ENCODE measurements around the gene TMEM179.
"Not testable (repeated sequence)": the region's sequence is repeated elsewhere in the genome, so short reads cannot be mapped to it uniquely, and the experiment has no call there.

The TMEM179 gene

GRCh38 chr14:104579939-104580338 lies 24.6 kb downstream of the TMEM179 start:
- not testable (repeated sequence) for H3K9me3 Mint-ChIP-seq; ATAC-seq (ENCODE audit: low read depth); DNase-seq (ENCODE audit: low spot score in 2 of 2); H3K36me3 Mint-ChIP-seq; H3K4me3 Mint-ChIP-seq; H3K27ac Mint-ChIP-seq; H3K4me1 Mint-ChIP-seq
- H3K27me3 Mint-ChIP-seq = peaks cover 19% of the 10 kb centered on the region

GRCh38 chr14:104579507-104579906 lies 25.1 kb downstream of the TMEM179 start, which contains the start of gene C14orf180:
Gene C14orf180 (plus strand): TSS chr14:104579764. CDS start chr14:104586431, 6,667 bp downstream.
- no peaks in the 10 kb centered on the region for H3K9me3 Mint-ChIP-seq
- H3K27me3 Mint-ChIP-seq = peaks cover 19% of the 10 kb centered on the region
- H3K4me1 Mint-ChIP-seq = peaks cover 3% of the 10 kb centered on the region
- DNase-seq (ENCODE audit: low spot score in 2 of 2) (no peak), ATAC-seq (ENCODE audit: low read depth) (no peak)
- H3K27ac Mint-ChIP-seq = no peak within 1 kb of the TSS
- H3K36me3 Mint-ChIP-seq = no peaks in the 10 kb centered on the region
- no peak within 1 kb of the TSS for H3K4me3 Mint-ChIP-seq

DNA sequence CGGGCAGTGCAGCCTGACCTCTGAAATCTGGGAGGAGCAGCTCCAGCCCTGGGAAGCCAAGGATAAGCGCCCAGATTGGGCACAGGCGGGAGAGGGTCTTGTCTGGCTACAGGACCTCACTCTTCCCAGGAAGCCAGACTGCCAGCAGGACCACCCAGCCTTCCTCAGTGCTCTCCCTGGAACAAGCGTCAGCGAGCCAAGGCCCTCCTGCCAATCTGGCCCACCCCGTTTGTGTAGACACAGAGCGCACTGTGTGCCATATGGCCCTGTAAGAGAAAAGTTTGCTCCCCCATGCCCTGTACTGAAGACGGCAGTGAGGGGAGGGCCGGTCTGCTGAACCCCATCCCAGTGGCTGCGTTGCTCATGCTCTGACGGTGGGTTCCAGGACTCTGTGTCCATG lies 26.3 kb downstream of the TMEM179 start:
- Mint-ChIP-seq H3K27ac (no peak overlapping the region), H3K4me3 (no peak overlapping the region), H3K27me3 (peaks cover 14% of the 10 kb centered on the region), H3K4me1 (no peaks in the 10 kb centered on the region), H3K9me3 (no peaks in the 10 kb centered on the region), H3K36me3 (no peaks in the 10 kb centered on the region)
- ATAC-seq (ENCODE audit: low read depth) = no peak
- DNase-seq (ENCODE audit: low spot score in 2 of 2) = no peak

GRCh38 chr14:104577847-104578301 lies 26.7 kb downstream of the TMEM179 start:
- no peak for DNase-seq (ENCODE audit: low spot score in 2 of 2)
- H3K9me3 Mint-ChIP-seq = no peaks in the 10 kb centered on the region
- H3K27ac Mint-ChIP-seq = no peak overlapping the region
- no peaks in the 10 kb centered on the region for H3K4me1 Mint-ChIP-seq
- H3K36me3 Mint-ChIP-seq = no peaks in the 10 kb centered on the region
- peaks cover 13% of the 10 kb centered on the region for H3K27me3 Mint-ChIP-seq
- no peak overlapping the region for H3K4me3 Mint-ChIP-seq
- no peak for ATAC-seq (ENCODE audit: low read depth)

GRCh38 chr14:104577426-104577825 lies 27.1 kb downstream of the TMEM179 start:
- Mint-ChIP-seq H3K9me3 (no peaks in the 10 kb centered on the region), H3K4me3 (no peak overlapping the region), H3K36me3 (no peaks in the 10 kb centered on the region), H3K4me1 (no peaks in the 10 kb centered on the region), H3K27ac (no peak overlapping the region), H3K27me3 (peaks cover 13% of the 10 kb centered on the region)
- DNase-seq (ENCODE audit: low spot score in 2 of 2) = no peak
- no peak for ATAC-seq (ENCODE audit: low read depth)

GRCh38 chr14:104576970-104577332 lies 27.6 kb downstream of the TMEM179 start:
- peaks cover 13% of the 10 kb centered on the region for H3K27me3 Mint-ChIP-seq
- no peak for DNase-seq (ENCODE audit: low spot score in 2 of 2)
- H3K4me1 Mint-ChIP-seq = no peaks in the 10 kb centered on the region
- H3K36me3 Mint-ChIP-seq = no peaks in the 10 kb centered on the region
- no peaks in the 10 kb centered on the region for H3K9me3 Mint-ChIP-seq
- H3K4me3 Mint-ChIP-seq = no peak overlapping the region
- no peak for ATAC-seq (ENCODE audit: low read depth)
- H3K27ac Mint-ChIP-seq = no peak overlapping the region

- no peak for DNase-seq (ENCODE audit: low spot score in 2 of 2)
- H3K4me3 Mint-ChIP-seq = no peak overlapping the region
- H3K27ac Mint-ChIP-seq = no peak overlapping the region
- peaks cover 10% of the 10 kb centered on the region for H3K27me3 Mint-ChIP-seq
- H3K4me1 Mint-ChIP-seq = no peaks in the 10 kb centered on the region
- ATAC-seq (ENCODE audit: low read depth) = no peak
- H3K36me3 Mint-ChIP-seq = no peaks in the 10 kb centered on the region
- H3K9me3 Mint-ChIP-seq = no peaks in the 10 kb centered on the region
Measured at GRCh38 chr14:104576232-104576969, 28.2 kb downstream of the TMEM179 start.

GRCh38 chr14:104574978-104575583 lies 29.5 kb downstream of the TMEM179 start:
- Mint-ChIP-seq H3K36me3 (no peaks in the 10 kb centered on the region), H3K4me3 (no peak overlapping the region), H3K4me1 (no peaks in the 10 kb centered on the region), H3K9me3 (no peaks in the 10 kb centered on the region), H3K27ac (no peak overlapping the region), H3K27me3 (peaks cover 8% of the 10 kb centered on the region)
- no peak for ATAC-seq (ENCODE audit: low read depth)
- DNase-seq (ENCODE audit: low spot score in 2 of 2) = no peak

GRCh38 chr14:104574536-104574935 lies 30.0 kb downstream of the TMEM179 start:
- Mint-ChIP-seq H3K4me3 (no peak overlapping the region), H3K36me3 (no peaks in the 10 kb centered on the region), H3K27ac (no peak overlapping the region), H3K4me1 (no peaks in the 10 kb centered on the region), H3K27me3 (peaks cover 6% of the 10 kb centered on the region), H3K9me3 (no peaks in the 10 kb centered on the region)
- ATAC-seq (ENCODE audit: low read depth) (no peak), DNase-seq (ENCODE audit: low spot score in 2 of 2) (no peak)

DNA sequence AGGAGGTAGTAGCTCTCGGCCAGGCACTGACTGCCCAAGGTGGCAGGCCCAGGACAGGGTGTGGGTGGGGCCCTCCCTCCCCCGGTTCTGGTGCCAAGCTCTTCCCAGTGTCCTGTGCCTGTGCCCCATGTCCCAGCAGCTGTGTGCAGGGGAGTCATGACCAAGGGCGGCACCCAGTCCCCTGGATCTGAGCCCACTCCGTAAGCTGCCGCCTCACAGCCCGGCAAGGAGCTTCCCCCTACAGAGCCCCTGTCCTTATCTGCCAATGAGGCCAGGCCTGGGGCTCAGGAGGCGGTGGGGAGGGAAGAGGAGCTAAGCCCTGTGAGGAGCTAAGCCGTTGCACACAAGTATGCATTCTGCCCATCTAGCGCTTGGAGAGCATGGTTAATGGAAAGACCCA lies 30.6 kb downstream of the TMEM179 start:
- ATAC-seq (ENCODE audit: low read depth) = no peak
- Mint-ChIP-seq H3K27me3 (peaks cover 6% of the 10 kb centered on the region), H3K27ac (no peak overlapping the region), H3K36me3 (no peaks in the 10 kb centered on the region), H3K4me3 (no peak overlapping the region), H3K4me1 (no peaks in the 10 kb centered on the region), H3K9me3 (no peaks in the 10 kb centered on the region)
- DNase-seq (ENCODE audit: low spot score in 2 of 2) = no peak

DNA sequence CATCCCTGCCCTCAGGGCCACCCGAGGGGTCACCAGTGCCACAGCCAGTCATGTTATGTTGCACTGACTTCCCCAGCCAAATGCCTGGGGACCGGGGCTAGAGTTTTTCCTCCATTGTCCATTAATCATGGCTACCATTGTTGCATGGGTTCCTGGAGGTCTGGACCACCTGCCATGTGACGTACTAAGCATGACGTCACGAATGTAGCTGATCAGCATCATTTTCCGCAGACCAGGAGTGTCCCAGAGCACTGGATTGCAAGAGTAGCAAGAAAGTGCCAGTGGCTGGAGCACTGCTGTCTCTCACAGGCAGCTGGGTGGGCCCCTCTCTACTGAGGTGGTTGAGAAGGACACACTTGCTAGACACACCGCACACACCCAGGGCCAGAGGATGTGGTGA lies 31.9 kb downstream of the TMEM179 start:
- H3K9me3 Mint-ChIP-seq = no peaks in the 10 kb centered on the region
- H3K27me3 Mint-ChIP-seq = peaks cover 5% of the 10 kb centered on the region
- ATAC-seq (ENCODE audit: low read depth) (no peak), DNase-seq (ENCODE audit: low spot score in 2 of 2) (no peak)
- no peaks in the 10 kb centered on the region for H3K4me1 Mint-ChIP-seq
- H3K27ac Mint-ChIP-seq = no peak overlapping the region
- H3K36me3 Mint-ChIP-seq = no peaks in the 10 kb centered on the region
- H3K4me3 Mint-ChIP-seq = no peak overlapping the region

DNA sequence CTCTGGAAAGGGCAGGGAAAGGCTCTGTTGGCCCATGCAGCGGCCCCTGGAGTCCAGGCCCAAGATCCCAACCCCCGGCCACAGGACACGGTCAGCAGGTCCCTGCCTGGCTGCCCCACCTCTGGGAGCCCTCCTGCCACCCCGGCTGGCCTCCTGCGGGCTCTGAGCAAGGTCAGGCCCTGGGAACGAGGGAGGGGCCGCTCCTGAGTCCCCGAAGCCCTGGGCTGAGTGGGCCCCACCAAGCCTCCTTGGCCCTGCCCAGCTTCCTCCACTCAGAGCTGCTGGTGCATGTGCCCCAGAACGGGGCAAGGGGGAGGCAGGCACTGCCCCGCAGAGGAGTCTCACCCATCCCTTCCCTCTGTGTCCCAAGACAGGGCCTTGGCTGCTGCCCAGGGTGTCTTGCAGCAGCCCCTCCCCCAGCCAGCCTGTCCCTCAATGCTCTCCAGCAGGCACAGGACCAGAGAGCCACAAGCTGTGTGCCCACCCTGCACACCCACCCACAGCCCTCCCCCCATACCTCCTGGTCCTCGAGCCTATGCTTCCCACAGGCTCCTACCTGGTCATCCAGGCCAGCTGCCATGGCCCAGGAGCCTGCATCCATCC lies 32.4 kb downstream of the TMEM179 start:
- H3K4me1 Mint-ChIP-seq = no peaks in the 10 kb centered on the region
- H3K36me3 Mint-ChIP-seq = no peaks in the 10 kb centered on the region
- H3K4me3 Mint-ChIP-seq = no peak overlapping the region
- H3K9me3 Mint-ChIP-seq = no peaks in the 10 kb centered on the region
- no peak overlapping the region for H3K27ac Mint-ChIP-seq
- ATAC-seq (ENCODE audit: low read depth) = no peak
- DNase-seq (ENCODE audit: low spot score in 2 of 2) = no peak
- H3K27me3 Mint-ChIP-seq = peaks cover 2% of the 10 kb centered on the region

DNA sequence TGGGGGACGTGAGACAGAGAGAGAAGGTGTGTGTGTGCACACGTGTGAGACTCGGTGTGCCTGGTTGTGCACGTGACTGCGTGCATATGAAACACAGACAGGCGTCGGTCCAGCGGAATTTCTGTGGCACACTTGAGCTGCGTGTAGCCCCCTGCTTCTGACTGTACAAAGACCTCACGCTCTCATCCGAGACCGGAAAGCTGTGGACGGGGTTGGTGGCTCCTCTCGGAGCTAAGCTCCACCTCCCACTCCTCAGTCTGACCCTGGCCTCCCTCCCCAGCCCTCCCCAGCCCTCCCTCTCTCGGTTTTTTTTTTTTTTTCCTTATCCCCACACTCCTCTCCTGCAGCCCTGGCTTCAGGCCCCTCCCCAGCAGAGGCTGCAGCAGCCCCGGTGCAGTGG lies 33.3 kb downstream of the TMEM179 start:
- no peak for ATAC-seq (ENCODE audit: low read depth)
- H3K27ac Mint-ChIP-seq = no peak overlapping the region

GRCh38 chr14:104569435-104569834 lies 35.1 kb downstream of the TMEM179 start:
- no peak for ATAC-seq (ENCODE audit: low read depth)
- H3K4me3 Mint-ChIP-seq = no peak overlapping the region
- no peak overlapping the region for H3K27ac Mint-ChIP-seq
- no peaks in the 10 kb centered on the region for H3K36me3 Mint-ChIP-seq
- DNase-seq (ENCODE audit: low spot score in 2 of 2) = no peak
- H3K4me1 Mint-ChIP-seq = no peaks in the 10 kb centered on the region
- H3K27me3 Mint-ChIP-seq = peaks cover 5% of the 10 kb centered on the region
- no peaks in the 10 kb centered on the region for H3K9me3 Mint-ChIP-seq

More for the DNA sequence above, 33.3 kb downstream of the TMEM179 start:
- DNase-seq (ENCODE audit: low spot score in 2 of 2) = no peak
- H3K4me1 Mint-ChIP-seq = no peaks in the 10 kb centered on the region
- H3K9me3 Mint-ChIP-seq = no peaks in the 10 kb centered on the region
- H3K4me3 Mint-ChIP-seq = no peak overlapping the region
- no peaks in the 10 kb centered on the region for H3K36me3 Mint-ChIP-seq
- peaks cover 2% of the 10 kb centered on the region for H3K27me3 Mint-ChIP-seq

All from memory B cell (primary cell).